Memory B cell (primary cell): Measurements from ENCODE around the gene MTCP1.

Experiments
- ATAC-seq: fragments of 150-1000 bp; cut with Tn5 transposase; 2 replicates; pipeline ENCODE4 v1.10.0; 2021; ENCODE audit warnings: low read depth, mild to moderate bottlenecking, moderate library complexity
- DNase-seq, 2 donors: peaks; one replicate each; pipeline ENCODE4 v3.0.0; 2022; ENCODE audit warnings: low spot score in 2 of 2
- H3K27ac Mint-ChIP-seq: one replicate; pipeline ENCODE4 v1.8.0; 2022; ENCODE audit warnings: mild to moderate bottlenecking, moderate library complexity, mixed read lengths
- H3K27me3 Mint-ChIP-seq: one replicate; pipeline ENCODE4 v1.8.0; 2022; ENCODE audit warnings: mixed read lengths
- H3K36me3 Mint-ChIP-seq: one replicate; pipeline ENCODE4 v1.8.0; 2022; ENCODE audit warnings: mild to moderate bottlenecking, mixed read lengths
- H3K4me1 Mint-ChIP-seq: one replicate; pipeline ENCODE4 v1.8.0; 2022; ENCODE audit warnings: mixed read lengths
- H3K4me3 Mint-ChIP-seq: one replicate; pipeline ENCODE4 v1.8.0; 2022; ENCODE audit warnings: mild to moderate bottlenecking, moderate library complexity, mixed read lengths
- H3K9me3 Mint-ChIP-seq: one replicate; pipeline ENCODE4 v1.8.0; 2022; ENCODE audit warnings: mixed read lengths

Gene MTCP1

DNA sequence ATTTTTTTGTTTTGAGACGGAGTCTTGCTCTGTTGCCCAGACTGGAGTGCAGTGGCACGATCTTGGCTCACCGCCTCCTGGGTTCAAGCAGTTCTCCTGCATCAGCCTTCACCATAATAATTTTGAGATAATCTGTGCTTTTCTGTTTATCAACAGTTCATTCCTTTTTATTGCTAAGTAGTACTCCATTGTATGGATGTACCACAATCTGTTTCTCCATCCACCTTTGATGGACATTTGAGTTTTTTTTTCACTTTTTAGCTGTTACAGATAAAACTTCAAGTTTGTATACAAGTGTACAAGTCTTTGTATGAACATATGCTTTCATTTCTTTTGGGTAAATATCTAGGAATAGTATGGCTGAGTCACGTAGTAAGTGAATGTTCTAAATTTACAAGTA lies 35.2 kb downstream of the MTCP1 start:
- H3K27me3 Mint-ChIP-seq = no peaks in the 10 kb centered on the region
- no peak overlapping the region for H3K27ac Mint-ChIP-seq
- peaks cover 29% of the 10 kb centered on the region for H3K36me3 Mint-ChIP-seq
- H3K4me3 Mint-ChIP-seq = no peak overlapping the region
- H3K4me1 Mint-ChIP-seq = peaks cover 9% of the 10 kb centered on the region
- no peak for DNase-seq
- ATAC-seq = no peak
- no peaks in the 10 kb centered on the region for H3K9me3 Mint-ChIP-seq

GRCh38 chrX:155031657-155032056 lies 39.3 kb downstream of the MTCP1 start:
- Mint-ChIP-seq H3K4me1 (peaks cover 10% of the 10 kb centered on the region), H3K27me3 (no peaks in the 10 kb centered on the region), H3K36me3 (peaks cover 13% of the 10 kb centered on the region), H3K27ac (no peak overlapping the region), H3K4me3 (no peak overlapping the region), H3K9me3 (no peaks in the 10 kb centered on the region)
- no peak for ATAC-seq
- DNase-seq = no peak

- DNase-seq = no peak
Observed at GRCh38 chrX:155028877-155029291, 42.1 kb downstream of the MTCP1 start.

GRCh38 chrX:155028129-155028528 lies 42.8 kb downstream of the MTCP1 start:
- Mint-ChIP-seq H3K27me3 (no peaks in the 10 kb centered on the region), H3K36me3 (no peaks in the 10 kb centered on the region), H3K9me3 (no peaks in the 10 kb centered on the region), H3K4me1 (peaks cover 10% of the 10 kb centered on the region), H3K27ac (peak overlapping the region; percentile 92), H3K4me3 (peak overlapping the region; percentile 88)
- ATAC-seq (no peak), DNase-seq (no peak)

More at GRCh38 chrX:155028877-155029291, 42.1 kb downstream of the MTCP1 start:
- H3K4me3 Mint-ChIP-seq = peak overlapping the region; percentile 53
- H3K27me3 Mint-ChIP-seq = no peaks in the 10 kb centered on the region
- no peaks in the 10 kb centered on the region for H3K9me3 Mint-ChIP-seq
- H3K4me1 Mint-ChIP-seq = peaks cover 10% of the 10 kb centered on the region
- no peak for ATAC-seq
- H3K27ac Mint-ChIP-seq = peak overlapping the region; percentile 63
- no peaks in the 10 kb centered on the region for H3K36me3 Mint-ChIP-seq

GRCh38 chrX:155027509-155028066 lies 43.3 kb downstream of the MTCP1 start:
- Mint-ChIP-seq H3K9me3 (no peaks in the 10 kb centered on the region), H3K4me3 (peak overlapping the region; percentile 88), H3K36me3 (no peaks in the 10 kb centered on the region), H3K27me3 (no peaks in the 10 kb centered on the region), H3K27ac (peak overlapping the region; percentile 92), H3K4me1 (peaks cover 10% of the 10 kb centered on the region)
- no peak for DNase-seq
- ATAC-seq = no peak

- no peaks in the 10 kb centered on the region for H3K36me3 Mint-ChIP-seq
- peak within 1 kb of the TSS; percentile 88 for H3K4me3 Mint-ChIP-seq
- H3K9me3 Mint-ChIP-seq = no peaks in the 10 kb centered on the region
- DNase-seq (peak; percentile 77 to 87), ATAC-seq (peak; percentile 85)
- H3K4me1 Mint-ChIP-seq = peaks cover 12% of the 10 kb centered on the region
- H3K27ac Mint-ChIP-seq = peak within 1 kb of the TSS; percentile 92
- H3K27me3 Mint-ChIP-seq = no peaks in the 10 kb centered on the region
Observed at GRCh38 chrX:155026727-155027508, 44.0 kb downstream of the MTCP1 start, which contains the start of gene FUNDC2. FUNDC2 (plus strand) TSS chrX:155026844; CDS start chrX:155026939, 95 bp downstream.

GRCh38 chrX:155026420-155026726 lies 44.6 kb downstream of the MTCP1 start:
- H3K36me3 Mint-ChIP-seq = no peaks in the 10 kb centered on the region
- no peak for ATAC-seq
- peak overlapping the region; percentile 88 for H3K4me3 Mint-ChIP-seq

GRCh38 chrX:155023907-155024833 lies 46.8 kb downstream of the MTCP1 start:
- Mint-ChIP-seq H3K4me1 (peaks cover 8% of the 10 kb centered on the region), H3K9me3 (no peaks in the 10 kb centered on the region), H3K27me3 (no peaks in the 10 kb centered on the region), H3K27ac (no peak overlapping the region), H3K4me3 (peak overlapping the region; percentile 27), H3K36me3 (no peaks in the 10 kb centered on the region)
- no peak for DNase-seq
- ATAC-seq = no peak

More at GRCh38 chrX:155026420-155026726, 44.6 kb downstream of the MTCP1 start:
- no peak for DNase-seq
- H3K9me3 Mint-ChIP-seq = no peaks in the 10 kb centered on the region
- H3K4me1 Mint-ChIP-seq = peaks cover 12% of the 10 kb centered on the region
- no peaks in the 10 kb centered on the region for H3K27me3 Mint-ChIP-seq
- H3K27ac Mint-ChIP-seq = peak overlapping the region; percentile 92

DNA sequence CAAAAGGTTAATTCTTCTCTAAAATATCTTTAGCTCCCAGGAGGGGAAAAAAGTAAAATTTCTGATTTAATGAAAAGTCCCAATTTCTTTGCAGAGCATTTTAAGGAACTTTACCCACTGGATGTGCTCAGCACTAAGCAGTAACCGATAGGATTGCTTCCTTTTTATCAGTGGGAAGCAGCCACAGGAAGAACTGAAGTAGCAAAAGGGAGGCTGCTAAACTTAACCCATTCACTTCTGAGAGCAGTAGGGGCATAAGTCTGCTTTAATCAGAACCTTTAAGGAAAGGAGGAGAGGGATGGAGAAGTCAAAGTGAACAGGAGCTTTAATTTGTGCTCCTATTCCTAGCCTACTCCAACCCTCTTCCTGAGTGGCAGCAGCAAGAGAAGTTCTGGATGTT lies 48.4 kb downstream of the MTCP1 start, which contains the start of gene F8:
Gene F8, minus strand, starts transcription at position 139 of the 400 bp plus-strand sequence. CDS start 171 bp downstream, outside the sequence.
- H3K27ac Mint-ChIP-seq = no peak within 1 kb of the TSS
- no peak within 1 kb of the TSS for H3K4me3 Mint-ChIP-seq
- peaks cover 2% of the 10 kb centered on the region for H3K4me1 Mint-ChIP-seq
- H3K9me3 Mint-ChIP-seq = no peaks in the 10 kb centered on the region
- no peaks in the 10 kb centered on the region for H3K27me3 Mint-ChIP-seq
- no peaks in the 10 kb centered on the region for H3K36me3 Mint-ChIP-seq
- DNase-seq (no peak), ATAC-seq (no peak)

DNA sequence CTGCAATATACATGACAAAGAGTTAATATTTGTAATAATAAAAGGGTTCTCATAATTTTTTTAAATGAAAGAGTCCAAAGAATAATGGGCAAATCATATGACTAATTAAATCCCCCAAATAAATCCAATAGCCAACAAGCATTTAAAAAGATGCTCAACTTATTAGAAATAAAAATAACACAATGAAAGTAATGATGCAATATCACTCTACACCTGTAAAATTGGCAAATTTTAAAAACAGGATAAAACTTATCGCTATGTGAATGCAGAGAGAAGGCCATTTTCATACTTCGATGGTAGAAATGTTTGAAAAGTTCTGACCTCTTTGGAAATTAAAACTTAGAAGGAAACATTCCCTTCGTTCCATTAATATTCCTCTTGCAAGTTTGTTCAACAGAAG lies 50.3 kb downstream of the MTCP1 start:
- no peaks in the 10 kb centered on the region for H3K9me3 Mint-ChIP-seq
- ATAC-seq (no peak), DNase-seq (no peak)
- no peaks in the 10 kb centered on the region for H3K36me3 Mint-ChIP-seq
- peaks cover 2% of the 10 kb centered on the region for H3K4me1 Mint-ChIP-seq
- no peak overlapping the region for H3K4me3 Mint-ChIP-seq
- no peak overlapping the region for H3K27ac Mint-ChIP-seq
- peaks cover 2% of the 10 kb centered on the region for H3K27me3 Mint-ChIP-seq
